HepG2 (cell line): ENCODE measurements around the gene ELOVL5. TPM values are rescaled to one million over a fixed set of nuclear protein-coding genes. Genes with fewer than 3 reads are reported as not detected.

Experiments
- GABPB1 ChIP-seq: IDR thresholded peaks from 2 replicates; pipeline ENCODE4 v1.6.1; 2016; ENCODE audit warnings: mild to moderate bottlenecking, missing genetic modification reagents, moderate library complexity, missing compliant biosample characterization
- KAT7 ChIP-seq: IDR thresholded peaks from 2 replicates; pipeline ENCODE4 v1.6.1; 2018; ENCODE audit warnings: borderline replicate concordance, missing compliant biosample characterization
- TCF12 ChIP-seq, 2 experiments: fragments of 450-650 bp in 1 of 2; sonication (generic) in 1 of 2; formaldehyde crosslinking in 1 of 2; IDR thresholded peaks; 2 replicates each; pipeline versions ENCODE4 v1.6.1 to v1.8.0; 2017 to 2022; ENCODE audit warnings: antibody characterized with exemption in 1 of 2, mild to moderate bottlenecking in 1 of 2, missing genetic modification reagents in 1 of 2, moderate library complexity in 1 of 2
- ZNF768 ChIP-seq: sonication (generic); formaldehyde crosslinking; IDR thresholded peaks from 2 replicates; pipeline ENCODE4 v1.4.0; 2020; ENCODE audit warnings: missing genetic modification reagents
- polyA plus RNA-seq, 8 experiments: library from polyadenylated mRNA; depleted of rRNA in 3 of 8; stranded (reverse) in 7 of 8; unstranded in 1 of 8; fragments of >200 nt; fragmentation: Illumina TruSeq in 4 of 8; extraction: Trizol in 4 of 8; gene quantifications; 2 replicates each; pipeline versions ENCODE4 v1.2.1 to v1.2.3, GENCODE V29; 2011 to 2016; ENCODE audit warnings: low read depth in 4 of 8, missing spikeins in 1 of 8, mixed read lengths in 1 of 8; ENCODE audit not compliant: insufficient read depth in 1 of 8
- total RNA-seq, 5 experiments: library from RNA; depleted of rRNA; stranded (reverse); fragments of >200 nt; fragmentation: Illumina TruSeq; extraction: Trizol; gene quantifications; 2 replicates each; pipeline ENCODE4 v1.2.3, GENCODE V29; 2016; ENCODE audit warnings: low read depth in 1 of 5
- TF ChIP-seq, protein P1 (sequence below): sonication (generic); formaldehyde crosslinking; IDR thresholded peaks from 2 replicates; pipeline ENCODE4 v1.5.1; 2020; ENCODE audit warnings: mild to moderate bottlenecking, missing genetic modification reagents, moderate library complexity
- TF ChIP-seq, protein P2 (sequence below): sonication (generic); formaldehyde crosslinking; IDR thresholded peaks from 2 replicates; pipeline ENCODE4 v1.5.1; 2020; ENCODE audit warnings: mild to moderate bottlenecking, missing genetic modification reagents

ELOVL5 gene
- total and polyA plus RNA-seq, 2 of the 13 experiments (the other 11 are each of a cell fraction or from before 2014, with no cell fraction given), result 50.1 to 72.4 TPM

DNA sequence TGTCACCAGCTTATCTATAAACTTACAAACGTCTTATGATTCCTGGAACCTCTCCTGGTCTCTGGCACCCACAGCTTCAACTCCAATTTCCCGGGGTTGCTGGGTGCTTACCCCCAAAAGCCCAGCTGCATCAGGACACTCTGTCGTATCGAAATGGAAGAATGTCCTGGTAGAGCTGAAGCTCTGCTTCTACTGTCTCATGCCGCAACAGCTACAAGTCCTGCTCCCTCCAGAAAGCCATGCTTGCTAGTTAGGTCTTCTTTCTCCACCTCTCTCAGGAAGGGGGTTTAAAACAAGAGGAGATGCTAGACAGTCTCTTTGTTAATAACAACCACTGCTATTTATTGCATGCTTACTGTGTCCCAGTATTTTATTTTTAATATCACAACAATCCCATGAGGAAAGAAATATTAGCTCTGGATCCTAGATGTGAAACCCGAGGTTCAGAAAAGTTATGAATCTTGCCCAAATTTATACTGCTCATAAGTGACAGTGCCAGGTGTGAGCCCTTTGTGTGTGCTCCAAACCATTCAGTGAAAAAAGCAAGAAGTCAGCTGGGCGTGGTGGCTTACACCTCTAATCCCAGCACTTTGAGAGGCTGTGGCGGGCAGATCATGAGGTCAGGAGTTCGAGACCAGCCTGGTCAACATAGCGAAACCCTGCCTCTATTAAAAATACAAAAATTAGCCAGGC lies 117.8 kb downstream of the ELOVL5 start (continued):
- TF ChIP-seq, protein P1, sequence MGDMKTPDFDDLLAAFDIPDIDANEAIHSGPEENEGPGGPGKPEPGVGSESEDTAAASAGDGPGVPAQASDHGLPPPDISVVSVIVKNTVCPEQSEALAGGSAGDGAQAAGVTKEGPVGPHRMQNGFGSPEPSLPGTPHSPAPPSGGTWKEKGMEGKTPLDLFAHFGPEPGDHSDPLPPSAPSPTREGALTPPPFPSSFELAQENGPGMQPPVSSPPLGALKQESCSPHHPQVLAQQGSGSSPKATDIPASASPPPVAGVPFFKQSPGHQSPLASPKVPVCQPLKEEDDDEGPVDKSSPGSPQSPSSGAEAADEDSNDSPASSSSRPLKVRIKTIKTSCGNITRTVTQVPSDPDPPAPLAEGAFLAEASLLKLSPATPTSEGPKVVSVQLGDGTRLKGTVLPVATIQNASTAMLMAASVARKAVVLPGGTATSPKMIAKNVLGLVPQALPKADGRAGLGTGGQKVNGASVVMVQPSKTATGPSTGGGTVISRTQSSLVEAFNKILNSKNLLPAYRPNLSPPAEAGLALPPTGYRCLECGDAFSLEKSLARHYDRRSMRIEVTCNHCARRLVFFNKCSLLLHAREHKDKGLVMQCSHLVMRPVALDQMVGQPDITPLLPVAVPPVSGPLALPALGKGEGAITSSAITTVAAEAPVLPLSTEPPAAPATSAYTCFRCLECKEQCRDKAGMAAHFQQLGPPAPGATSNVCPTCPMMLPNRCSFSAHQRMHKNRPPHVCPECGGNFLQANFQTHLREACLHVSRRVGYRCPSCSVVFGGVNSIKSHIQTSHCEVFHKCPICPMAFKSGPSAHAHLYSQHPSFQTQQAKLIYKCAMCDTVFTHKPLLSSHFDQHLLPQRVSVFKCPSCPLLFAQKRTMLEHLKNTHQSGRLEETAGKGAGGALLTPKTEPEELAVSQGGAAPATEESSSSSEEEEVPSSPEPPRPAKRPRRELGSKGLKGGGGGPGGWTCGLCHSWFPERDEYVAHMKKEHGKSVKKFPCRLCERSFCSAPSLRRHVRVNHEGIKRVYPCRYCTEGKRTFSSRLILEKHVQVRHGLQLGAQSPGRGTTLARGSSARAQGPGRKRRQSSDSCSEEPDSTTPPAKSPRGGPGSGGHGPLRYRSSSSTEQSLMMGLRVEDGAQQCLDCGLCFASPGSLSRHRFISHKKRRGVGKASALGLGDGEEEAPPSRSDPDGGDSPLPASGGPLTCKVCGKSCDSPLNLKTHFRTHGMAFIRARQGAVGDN (CRISPR knock-in tag), result no peak
- TF ChIP-seq ZNF768 (no peak), KAT7 (CRISPR knock-in tag) (no peak), GABPB1 (CRISPR knock-in tag) (no peak), TCF12 (IDR thresholded peaks at IDR 0.05) (no peak), TCF12 (CRISPR knock-in tag; IDR thresholded peaks at IDR 0.05) (no peak)
- TF ChIP-seq, protein P2, sequence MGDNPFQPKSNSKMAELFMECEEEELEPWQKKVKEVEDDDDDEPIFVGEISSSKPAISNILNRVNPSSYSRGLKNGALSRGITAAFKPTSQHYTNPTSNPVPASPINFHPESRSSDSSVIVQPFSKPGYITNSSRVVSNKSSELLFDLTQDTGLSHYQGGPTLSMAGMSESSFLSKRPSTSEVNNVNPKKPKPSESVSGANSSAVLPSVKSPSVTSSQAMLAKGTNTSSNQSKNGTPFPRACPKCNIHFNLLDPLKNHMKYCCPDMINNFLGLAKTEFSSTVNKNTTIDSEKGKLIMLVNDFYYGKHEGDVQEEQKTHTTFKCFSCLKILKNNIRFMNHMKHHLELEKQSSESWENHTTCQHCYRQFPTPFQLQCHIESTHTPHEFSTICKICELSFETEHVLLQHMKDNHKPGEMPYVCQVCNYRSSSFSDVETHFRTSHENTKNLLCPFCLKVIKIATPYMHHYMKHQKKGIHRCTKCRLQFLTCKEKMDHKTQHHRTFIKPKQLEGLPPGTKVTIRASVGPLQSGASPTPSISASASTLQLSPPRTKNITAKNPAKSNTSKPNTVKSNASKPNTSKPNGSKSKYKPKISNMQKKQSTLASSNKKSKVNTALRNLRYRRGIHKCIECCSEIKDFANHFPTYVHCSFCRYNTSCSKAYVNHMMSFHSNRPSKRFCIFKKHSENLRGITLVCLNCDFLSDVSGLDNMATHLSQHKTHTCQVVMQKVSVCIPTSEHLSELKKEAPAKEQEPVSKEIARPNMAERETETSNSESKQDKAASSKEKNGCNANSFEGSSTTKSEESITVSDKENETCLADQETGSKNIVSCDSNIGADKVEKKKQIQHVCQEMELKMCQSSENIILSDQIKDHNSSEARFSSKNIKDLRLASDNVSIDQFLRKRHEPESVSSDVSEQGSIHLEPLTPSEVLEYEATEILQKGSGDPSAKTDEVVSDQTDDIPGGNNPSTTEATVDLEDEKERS (CRISPR knock-in tag), result no peak
